GM21367 (cell line): ENCODE data around the gene PYGM.

Experiments
- ATAC-seq: cut with Tn5 transposase; IDR thresholded peaks from one replicate; pipeline ENCODE4 v1.9.1; 2021; ENCODE audit not compliant: unreplicated experiment

Gene PYGM

GRCh38 chr11:64791781-64792291 is 32.1 kb upstream of the PYGM start:
- ATAC-seq: no peak

GRCh38 chr11:64790205-64791095 is 30.7 kb upstream of the PYGM start:
- no peak for ATAC-seq

- ATAC-seq: no peak
Measured at GRCh38 chr11:64789331-64790204, 29.8 kb upstream of the PYGM start.

GRCh38 chr11:64788321-64789215 is 28.8 kb upstream of the PYGM start:
- no peak for ATAC-seq

GRCh38 chr11:64787526-64788320 is 27.9 kb upstream of the PYGM start:
- no peak for ATAC-seq

GRCh38 chr11:64786308-64786707 is 26.5 kb upstream of the PYGM start:
- ATAC-seq: no peak

- ATAC-seq: no peak
Measured at GRCh38 chr11:64784813-64785581, 25.2 kb upstream of the PYGM start.

GRCh38 chr11:64778473-64779298 is 18.9 kb upstream of the PYGM start, which contains the start of gene SF1:
TSS of gene SF1 (minus strand) at chr11:64778542. CDS start at chr11:64778392, 150 bp downstream.
- peak; percentile 69 for ATAC-seq

- no peak for ATAC-seq
Measured at GRCh38 chr11:64778223-64778472, 18.4 kb upstream of the PYGM start.

GRCh38 chr11:64777449-64778222 is 17.9 kb upstream of the PYGM start:
- no peak for ATAC-seq

- ATAC-seq: no peak
Measured at GRCh38 chr11:64776875-64777274, 17.1 kb upstream of the PYGM start.

GRCh38 chr11:64776425-64776824 is 16.7 kb upstream of the PYGM start:
- no peak for ATAC-seq

- ATAC-seq: no peak
Measured at GRCh38 chr11:64774144-64774543, 14.4 kb upstream of the PYGM start.

GRCh38 chr11:64772303-64773018 is 12.7 kb upstream of the PYGM start:
- no peak for ATAC-seq

- ATAC-seq: no peak
Measured at GRCh38 chr11:64771861-64772260, 12.1 kb upstream of the PYGM start.

- ATAC-seq: no peak
Measured at GRCh38 chr11:64770120-64770519, 10.3 kb upstream of the PYGM start.

GRCh38 chr11:64769283-64769682 is 9.5 kb upstream of the PYGM start:
- no peak for ATAC-seq
